ENCODE data around the gene REN.

Gene REN

DNA sequence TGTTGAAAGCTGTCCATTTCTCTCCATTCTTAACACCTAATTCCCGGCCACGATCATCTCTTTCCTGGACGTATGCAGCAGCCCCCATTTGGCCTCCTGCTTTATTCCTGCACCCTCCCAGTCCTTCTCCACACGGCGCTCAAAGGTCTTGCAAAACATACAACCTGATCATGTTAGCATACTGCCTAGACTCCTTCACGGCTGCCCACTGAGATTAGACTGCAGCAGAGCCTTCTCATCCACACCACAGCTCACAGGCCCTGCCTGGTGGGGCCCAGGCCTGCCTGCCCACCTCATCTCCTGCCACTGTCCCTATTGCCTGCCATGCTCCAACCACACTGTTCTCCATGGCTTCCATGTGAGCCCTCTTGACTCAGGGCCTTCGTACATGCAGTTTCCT lies 44.9 kb upstream of the REN start:
- Histone ChIP-seq H3K27me3 (ENCODE audit: insufficient read depth, poor library complexity, severe bottlenecking) (peaks cover 9% of the 10 kb centered on the region), H3K4me3 (replicated peaks; ENCODE audit: insufficient read depth, low read length) (no peak overlapping the region), H3K27ac (replicated peaks) (no peak overlapping the region)
- no peak for DNase-seq (ENCODE audit: low read depth in 1 of 2, low spot score in 1 of 2)
- TF ChIP-seq GABPA (IDR thresholded peaks at IDR 0.05; ENCODE audit: low read depth) (no peak), SPI1 (IDR thresholded peaks at IDR 0.05; ENCODE audit: borderline replicate concordance, low read depth) (no peak), POLR2AphosphoS5 (IDR thresholded peaks at IDR 0.05; ENCODE audit: low read depth) (no peak)
- TF ChIP-seq, protein P1, sequence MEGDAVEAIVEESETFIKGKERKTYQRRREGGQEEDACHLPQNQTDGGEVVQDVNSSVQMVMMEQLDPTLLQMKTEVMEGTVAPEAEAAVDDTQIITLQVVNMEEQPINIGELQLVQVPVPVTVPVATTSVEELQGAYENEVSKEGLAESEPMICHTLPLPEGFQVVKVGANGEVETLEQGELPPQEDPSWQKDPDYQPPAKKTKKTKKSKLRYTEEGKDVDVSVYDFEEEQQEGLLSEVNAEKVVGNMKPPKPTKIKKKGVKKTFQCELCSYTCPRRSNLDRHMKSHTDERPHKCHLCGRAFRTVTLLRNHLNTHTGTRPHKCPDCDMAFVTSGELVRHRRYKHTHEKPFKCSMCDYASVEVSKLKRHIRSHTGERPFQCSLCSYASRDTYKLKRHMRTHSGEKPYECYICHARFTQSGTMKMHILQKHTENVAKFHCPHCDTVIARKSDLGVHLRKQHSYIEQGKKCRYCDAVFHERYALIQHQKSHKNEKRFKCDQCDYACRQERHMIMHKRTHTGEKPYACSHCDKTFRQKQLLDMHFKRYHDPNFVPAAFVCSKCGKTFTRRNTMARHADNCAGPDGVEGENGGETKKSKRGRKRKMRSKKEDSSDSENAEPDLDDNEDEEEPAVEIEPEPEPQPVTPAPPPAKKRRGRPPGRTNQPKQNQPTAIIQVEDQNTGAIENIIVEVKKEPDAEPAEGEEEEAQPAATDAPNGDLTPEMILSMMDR (IDR thresholded peaks at IDR 0.05; ENCODE audit: insufficient read depth, low read length): no peak
- TF ChIP-seq, protein P2, sequence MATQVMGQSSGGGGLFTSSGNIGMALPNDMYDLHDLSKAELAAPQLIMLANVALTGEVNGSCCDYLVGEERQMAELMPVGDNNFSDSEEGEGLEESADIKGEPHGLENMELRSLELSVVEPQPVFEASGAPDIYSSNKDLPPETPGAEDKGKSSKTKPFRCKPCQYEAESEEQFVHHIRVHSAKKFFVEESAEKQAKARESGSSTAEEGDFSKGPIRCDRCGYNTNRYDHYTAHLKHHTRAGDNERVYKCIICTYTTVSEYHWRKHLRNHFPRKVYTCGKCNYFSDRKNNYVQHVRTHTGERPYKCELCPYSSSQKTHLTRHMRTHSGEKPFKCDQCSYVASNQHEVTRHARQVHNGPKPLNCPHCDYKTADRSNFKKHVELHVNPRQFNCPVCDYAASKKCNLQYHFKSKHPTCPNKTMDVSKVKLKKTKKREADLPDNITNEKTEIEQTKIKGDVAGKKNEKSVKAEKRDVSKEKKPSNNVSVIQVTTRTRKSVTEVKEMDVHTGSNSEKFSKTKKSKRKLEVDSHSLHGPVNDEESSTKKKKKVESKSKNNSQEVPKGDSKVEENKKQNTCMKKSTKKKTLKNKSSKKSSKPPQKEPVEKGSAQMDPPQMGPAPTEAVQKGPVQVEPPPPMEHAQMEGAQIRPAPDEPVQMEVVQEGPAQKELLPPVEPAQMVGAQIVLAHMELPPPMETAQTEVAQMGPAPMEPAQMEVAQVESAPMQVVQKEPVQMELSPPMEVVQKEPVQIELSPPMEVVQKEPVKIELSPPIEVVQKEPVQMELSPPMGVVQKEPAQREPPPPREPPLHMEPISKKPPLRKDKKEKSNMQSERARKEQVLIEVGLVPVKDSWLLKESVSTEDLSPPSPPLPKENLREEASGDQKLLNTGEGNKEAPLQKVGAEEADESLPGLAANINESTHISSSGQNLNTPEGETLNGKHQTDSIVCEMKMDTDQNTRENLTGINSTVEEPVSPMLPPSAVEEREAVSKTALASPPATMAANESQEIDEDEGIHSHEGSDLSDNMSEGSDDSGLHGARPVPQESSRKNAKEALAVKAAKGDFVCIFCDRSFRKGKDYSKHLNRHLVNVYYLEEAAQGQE (IDR thresholded peaks at IDR 0.05; ENCODE audit: insufficient replicate concordance, low read depth): no peak

DNA sequence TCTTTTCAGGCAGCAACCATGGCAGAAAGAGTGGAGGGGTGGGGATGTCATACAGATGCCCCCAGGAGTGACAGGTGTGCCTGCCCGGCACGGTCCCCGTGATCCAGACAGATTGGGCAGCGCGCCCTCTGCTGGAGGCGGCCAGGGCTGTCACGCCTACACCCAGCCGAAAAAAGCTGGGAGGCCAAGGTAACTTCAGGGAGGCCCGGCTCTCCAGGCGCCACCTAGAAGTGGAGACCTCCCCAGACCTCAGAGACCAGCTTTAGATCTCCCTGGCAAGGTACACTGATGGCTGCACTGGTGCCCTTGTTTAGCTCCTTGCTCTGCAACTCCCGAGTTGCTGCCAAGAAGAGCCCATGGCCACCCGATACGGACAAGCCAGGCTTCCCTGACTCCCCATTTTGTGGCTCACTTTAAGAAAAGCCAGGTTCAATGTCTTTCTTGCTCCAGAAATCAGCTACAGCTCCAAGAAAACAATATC lies 41.0 kb upstream of the REN start:
- peaks cover 22% of the 10 kb centered on the region for H3K27me3 ChIP-seq (ENCODE audit: insufficient read depth, poor library complexity, severe bottlenecking)
- H3K4me3 ChIP-seq (replicated peaks; ENCODE audit: insufficient read depth, low read length): no peak overlapping the region
- no peak for TF ChIP-seq POLR2AphosphoS5 (IDR thresholded peaks at IDR 0.05; ENCODE audit: low read depth)
- TF ChIP-seq, protein P1 (IDR thresholded peaks at IDR 0.05; ENCODE audit: insufficient read depth, low read length): peak; percentile 80
- H3K27ac ChIP-seq (replicated peaks): no peak overlapping the region
- DNase-seq (ENCODE audit: low read depth in 1 of 2, low spot score in 1 of 2): peak; percentile 6 to 29

DNA sequence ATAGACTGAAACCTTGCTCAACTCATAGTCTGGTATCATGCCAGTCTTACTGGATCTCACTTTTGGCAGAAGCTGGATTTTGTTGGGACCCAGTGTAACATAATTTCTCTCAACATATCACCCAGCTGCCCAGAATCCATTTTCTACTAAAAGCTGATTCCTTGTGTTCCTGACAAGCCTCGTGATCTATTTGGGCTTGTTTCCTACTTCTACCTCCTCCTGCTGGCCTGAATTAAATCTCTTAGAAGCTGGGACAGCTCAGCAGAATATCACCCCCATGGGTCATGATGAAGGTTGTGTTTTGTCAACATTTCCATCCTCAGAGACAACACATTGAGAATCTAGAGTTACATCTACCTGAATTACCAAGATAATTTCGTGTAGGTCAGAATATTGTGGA lies 40.0 kb upstream of the REN start:
- Histone ChIP-seq H3K27me3 (ENCODE audit: insufficient read depth, poor library complexity, severe bottlenecking) (peaks cover 22% of the 10 kb centered on the region), H3K4me3 (replicated peaks; ENCODE audit: insufficient read depth, low read length) (no peak overlapping the region), H3K27ac (replicated peaks) (no peak overlapping the region)
- peak in 1 of 2 experiments; percentile 6 for DNase-seq (ENCODE audit: low read depth in 1 of 2, low spot score in 1 of 2)
- TF ChIP-seq POLR2AphosphoS5 (IDR thresholded peaks at IDR 0.05; ENCODE audit: low read depth) (no peak), GABPA (IDR thresholded peaks at IDR 0.05; ENCODE audit: low read depth) (no peak), SPI1 (IDR thresholded peaks at IDR 0.05; ENCODE audit: borderline replicate concordance, low read depth) (no peak)
- TF ChIP-seq, protein P1 (IDR thresholded peaks at IDR 0.05; ENCODE audit: insufficient read depth, low read length): no peak
- TF ChIP-seq, protein P2 (IDR thresholded peaks at IDR 0.05; ENCODE audit: insufficient replicate concordance, low read depth): no peak

DNA sequence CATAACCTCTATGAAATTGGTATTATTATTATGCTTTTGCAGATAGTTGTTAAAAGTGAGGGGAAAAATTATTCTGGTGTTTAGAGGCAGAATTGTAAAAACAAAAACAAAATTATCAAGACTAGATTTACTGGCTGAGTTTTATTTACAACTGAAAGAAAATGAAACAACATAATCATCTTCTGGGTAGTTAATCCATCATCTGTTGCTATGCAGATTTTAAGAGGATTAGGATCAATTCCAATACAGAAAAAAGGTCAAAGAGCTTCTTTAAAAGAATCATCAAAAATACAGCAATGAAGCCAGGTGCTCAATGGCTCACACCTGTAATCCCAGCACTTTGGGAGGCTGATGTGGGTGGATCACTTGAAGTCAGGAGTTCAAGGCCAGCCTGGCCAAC lies 39.3 kb upstream of the REN start:
- Histone ChIP-seq H3K27ac (replicated peaks) (no peak overlapping the region), H3K4me3 (replicated peaks; ENCODE audit: insufficient read depth, low read length) (no peak overlapping the region), H3K27me3 (ENCODE audit: insufficient read depth, poor library complexity, severe bottlenecking) (peaks cover 25% of the 10 kb centered on the region)
- no peak for DNase-seq (ENCODE audit: low read depth in 1 of 2, low spot score in 1 of 2)
- TF ChIP-seq, protein P2 (IDR thresholded peaks at IDR 0.05; ENCODE audit: insufficient replicate concordance, low read depth): no peak
- TF ChIP-seq, protein P1 (IDR thresholded peaks at IDR 0.05; ENCODE audit: insufficient read depth, low read length): no peak
- no peak for TF ChIP-seq GABPA (IDR thresholded peaks at IDR 0.05; ENCODE audit: low read depth)
- TF ChIP-seq POLR2AphosphoS5 (IDR thresholded peaks at IDR 0.05; ENCODE audit: low read depth): no peak
- TF ChIP-seq SPI1 (IDR thresholded peaks at IDR 0.05; ENCODE audit: borderline replicate concordance, low read depth): no peak

Data from HL-60 (cell line).